ENCODE data around the gene DNAJC8.

GRCh38 chr1:28176492-28177470, 56.0 kb downstream of the DNAJC8 start, which contains the start of gene PTAFR:
- TF ChIP-seq CTCF (IDR thresholded peaks at IDR 0.05) (no peak), POLR2AphosphoS5 (IDR thresholded peaks at IDR 0.05) (no peak)
